Epithelial cell of prostate (primary cell): Measurements from ENCODE around the gene ADH5.
"Not testable (repeated sequence)": the region's sequence is repeated elsewhere in the genome, so short reads cannot be mapped to it uniquely, and the experiment has no call there.

Experiments
- DNase-seq: peaks from one replicate; pipeline ENCODE4 v3.0.0-alpha.2; 2011; ENCODE audit warnings: low read depth, low spot score
- H3K27ac ChIP-seq: fragments of 450-650 bp; 2 replicates; pipeline ENCODE4 v1.5.1; 2017; ENCODE audit warnings: mild to moderate bottlenecking

The ADH5 gene

DNA sequence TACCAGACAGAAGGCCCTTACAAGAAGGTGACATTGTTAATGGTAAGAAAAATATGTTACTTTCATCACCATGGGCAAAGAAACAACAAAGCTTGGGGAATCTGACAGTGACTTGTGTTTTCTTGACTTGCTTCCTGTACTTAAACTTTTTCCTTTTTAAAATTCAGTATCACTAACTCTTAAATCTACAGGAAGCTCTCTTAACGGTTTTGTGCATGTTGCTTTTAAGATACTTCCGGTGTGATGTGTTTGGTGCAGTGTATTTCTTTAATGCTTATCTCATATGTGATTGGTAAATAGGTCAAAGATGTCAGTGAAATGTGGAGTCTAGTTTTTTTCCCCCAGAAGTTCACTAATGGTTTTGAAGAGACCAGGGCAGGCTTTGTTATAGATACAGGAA is 45.2 kb downstream of the ADH5 start:
- no peak overlapping the region for H3K27ac ChIP-seq
- DNase-seq: no peak

- DNase-seq: no peak
- no peak overlapping the region for H3K27ac ChIP-seq
These were observed 50.4 kb downstream of the ADH5 start for GRCh38 chr4:99038213-99038612.

GRCh38 chr4:99033956-99034355 is 54.6 kb downstream of the ADH5 start:
- H3K27ac ChIP-seq: no peak overlapping the region
- DNase-seq: no peak

- DNase-seq: no peak
- H3K27ac ChIP-seq: peak overlapping the region; percentile 12
These were observed 58.7 kb downstream of the ADH5 start for GRCh38 chr4:99029852-99030251.

DNA sequence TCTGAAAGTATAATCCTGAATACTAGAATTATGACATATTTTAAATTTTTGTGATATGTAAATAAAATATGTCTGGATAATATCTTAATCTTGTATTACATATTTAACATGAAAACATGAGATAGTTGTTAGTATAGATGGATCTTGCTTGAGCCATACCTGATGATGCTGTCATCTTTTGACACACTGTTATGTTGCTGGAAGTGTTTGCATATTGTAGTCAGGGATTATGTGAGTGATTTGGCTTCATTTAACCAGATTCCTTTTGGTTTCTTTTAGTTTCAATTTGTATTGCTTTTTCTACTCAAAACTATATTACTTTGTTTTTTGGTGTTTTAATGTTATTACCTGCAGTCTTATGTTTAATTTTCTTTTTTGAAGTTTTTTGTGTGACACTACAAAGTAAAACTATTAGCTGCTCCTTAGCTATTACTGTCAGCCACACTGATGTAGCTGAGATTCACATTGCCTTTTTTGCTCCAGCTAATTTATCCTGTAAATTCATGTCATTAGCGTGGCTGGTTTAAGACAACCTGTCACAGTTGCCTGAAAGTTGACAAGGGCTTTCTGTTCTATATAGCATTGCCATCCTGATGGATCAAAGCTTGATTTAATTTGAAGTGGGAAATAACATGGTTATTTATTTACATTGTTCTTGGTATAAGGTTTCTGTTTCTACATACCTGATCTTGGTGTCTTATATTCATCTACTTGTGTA is 59.4 kb downstream of the ADH5 start:
- DNase-seq: no peak
- H3K27ac ChIP-seq: peak overlapping the region; percentile 12

DNA sequence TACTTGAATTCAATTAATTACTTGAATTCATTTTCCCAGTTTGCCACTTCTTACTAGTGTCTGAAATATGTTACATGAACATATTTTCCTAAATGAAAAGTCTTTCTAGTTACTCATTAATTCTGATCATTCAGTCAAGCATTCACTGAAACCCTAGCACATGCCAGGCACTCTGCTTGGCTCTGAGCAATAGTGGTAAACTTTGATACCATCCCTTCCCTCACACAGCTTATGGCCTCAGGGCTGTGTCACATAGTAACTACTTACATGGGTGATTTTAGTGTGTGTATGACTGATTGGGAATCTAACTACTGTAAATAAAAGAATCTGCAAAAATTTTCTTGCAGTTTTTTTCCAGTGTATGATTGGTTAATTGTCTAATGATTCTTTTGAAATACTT is 60.4 kb downstream of the ADH5 start:
- peak; percentile 37 for DNase-seq
- H3K27ac ChIP-seq: peak overlapping the region; percentile 0

DNA sequence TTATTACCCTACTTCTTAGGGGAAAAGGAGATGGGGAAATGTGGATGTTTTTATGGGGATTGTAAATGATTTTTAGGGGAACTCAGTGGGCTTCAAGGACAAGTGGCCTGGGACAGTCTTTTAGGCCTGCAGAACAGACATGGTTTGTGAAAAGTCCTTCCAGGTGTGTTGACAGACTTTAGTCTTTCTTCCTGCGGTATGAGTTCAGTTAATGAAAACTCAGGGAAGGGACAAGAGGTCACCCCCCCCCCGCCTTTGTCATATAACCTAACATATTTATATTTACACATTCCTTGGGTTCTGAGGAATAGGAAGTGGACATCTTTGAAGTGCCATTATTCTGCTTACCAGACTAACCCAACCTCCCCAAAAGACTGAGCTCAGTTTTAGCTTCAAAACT is 61.3 kb downstream of the ADH5 start:
- no peak overlapping the region for H3K27ac ChIP-seq
- DNase-seq: no peak

- DNase-seq: no peak
- no peak overlapping the region for H3K27ac ChIP-seq
These were observed 63.1 kb downstream of the ADH5 start for GRCh38 chr4:99025506-99025905.

DNA sequence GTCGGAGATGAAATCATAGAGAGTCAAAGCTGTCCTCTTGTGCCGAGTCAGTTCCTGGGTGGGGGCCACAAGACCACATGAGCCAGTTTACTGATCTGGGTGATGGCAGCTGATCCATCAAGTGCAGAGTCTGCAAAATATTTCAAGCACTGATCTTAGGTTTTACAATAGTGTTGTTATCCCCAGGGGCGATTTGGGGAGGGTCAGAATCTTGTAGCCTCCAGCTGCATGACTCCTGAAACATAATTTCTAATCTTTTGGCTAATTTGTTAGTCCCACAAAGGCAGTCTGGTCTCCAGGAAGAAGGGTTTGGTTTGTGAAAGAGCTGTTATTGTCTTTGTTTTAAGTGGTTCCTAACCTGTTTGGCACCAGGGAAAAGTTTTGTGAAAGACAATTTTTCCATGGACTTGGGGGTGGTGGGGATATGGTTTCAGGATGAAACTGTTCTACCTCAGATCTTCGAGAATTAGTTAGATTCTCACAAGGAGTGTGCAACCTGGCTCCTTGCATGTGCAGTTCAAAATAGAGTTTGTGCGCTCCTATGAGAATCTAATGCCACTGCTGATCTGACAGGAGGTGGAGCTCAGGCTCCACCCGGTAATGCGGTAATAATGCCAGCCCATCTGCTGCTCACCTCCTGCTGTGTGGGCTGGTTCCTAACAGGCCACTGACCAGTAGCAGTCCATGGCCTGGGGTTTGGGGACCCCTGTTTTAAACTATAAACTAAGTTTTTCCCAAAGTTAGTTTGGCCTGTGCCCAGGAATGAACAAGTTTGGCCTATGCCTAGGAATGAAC is 63.9 kb downstream of the ADH5 start:
- peak overlapping the region; percentile 1 for H3K27ac ChIP-seq
- DNase-seq: no peak

GRCh38 chr4:99023800-99024251 is 64.8 kb downstream of the ADH5 start:
- not testable (repeated sequence) for DNase-seq, H3K27ac ChIP-seq

DNA sequence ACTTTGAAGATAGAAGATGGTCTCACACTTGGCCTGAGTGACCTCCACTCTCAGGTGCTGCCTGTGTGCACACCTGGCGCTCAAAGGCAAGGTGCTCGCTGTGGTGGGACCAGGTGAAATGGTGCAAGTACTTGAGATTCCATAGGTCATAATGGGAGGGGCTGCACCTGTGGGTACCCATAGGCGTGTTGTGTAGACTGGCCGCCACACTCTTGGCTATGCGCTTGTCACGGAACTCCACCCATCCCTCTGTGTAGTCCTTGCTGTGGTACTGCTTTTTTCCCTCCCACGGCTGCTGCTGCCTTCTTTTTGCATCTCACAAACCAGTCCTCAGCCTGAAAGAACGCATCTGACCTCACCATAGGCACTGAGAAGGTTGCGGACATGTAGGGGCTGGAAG is 66.0 kb downstream of the ADH5 start:
- DNase-seq: no peak
- H3K27ac ChIP-seq: no peak overlapping the region

GRCh38 chr4:99021386-99021785 is 67.2 kb downstream of the ADH5 start:
- DNase-seq: no peak

More at GRCh38 chr4:99021386-99021785, 67.2 kb downstream of the ADH5 start:
- H3K27ac ChIP-seq: no peak overlapping the region
